ENCODE measurements around the gene HYAL2.

HYAL2 gene

GRCh38 chr3:50324351-50325112 is 2.0 kb upstream of the HYAL2 start:
- no peak overlapping the region for H3K27ac ChIP-seq (ENCODE audit: low read length)
- H3K9ac ChIP-seq (ENCODE audit: low read length): no peak overlapping the region
- H3K36me3 ChIP-seq (ENCODE audit: control insufficient read depth, low read depth, low read length): peaks cover 5% of the 10 kb centered on the region
- H3K4me1 ChIP-seq (ENCODE audit: control insufficient read depth, low read depth, low read length): peaks cover 18% of the 10 kb centered on the region
- H3K9me3 ChIP-seq (ENCODE audit: control insufficient read depth, low read depth, low read length): no peaks in the 10 kb centered on the region
- H3K4me3 ChIP-seq (ENCODE audit: low read length): no peak overlapping the region
- H3K27me3 ChIP-seq (ENCODE audit: control insufficient read depth, insufficient read depth, low read length): no peaks in the 10 kb centered on the region

DNA sequence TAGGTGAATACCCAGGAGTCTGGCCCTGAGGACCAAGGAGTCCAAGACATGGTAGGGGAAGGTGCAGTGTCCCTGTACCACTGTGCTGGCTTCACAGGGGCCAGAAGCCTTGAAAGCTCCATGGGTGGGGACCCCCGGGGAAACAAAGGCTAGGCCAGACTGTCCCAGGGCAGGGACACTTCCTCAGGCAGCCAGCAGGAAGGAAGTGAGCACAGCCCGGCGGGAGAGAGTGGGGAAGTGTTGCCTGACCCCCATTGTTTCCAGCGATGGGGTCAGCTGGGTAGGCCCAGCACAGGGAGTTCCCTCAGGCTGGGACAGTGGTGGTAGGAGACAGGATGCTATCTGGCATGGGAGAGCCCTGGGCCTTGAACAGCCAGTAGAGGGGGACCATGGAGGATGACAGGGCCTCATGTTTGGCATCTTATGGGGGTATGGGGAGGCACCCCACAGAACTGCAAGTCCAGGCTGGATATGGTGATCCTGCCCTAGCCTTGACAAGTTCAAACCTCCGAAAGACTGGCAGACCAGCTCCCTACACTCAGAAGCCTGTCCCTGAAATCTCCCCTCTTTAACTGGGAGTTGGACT is 1.2 kb upstream of the HYAL2 start:
- H3K9me3 ChIP-seq (ENCODE audit: control insufficient read depth, low read depth, low read length): no peaks in the 10 kb centered on the region
- H3K4me1 ChIP-seq (ENCODE audit: control insufficient read depth, low read depth, low read length): peaks cover 18% of the 10 kb centered on the region
- no peak overlapping the region for H3K9ac ChIP-seq (ENCODE audit: low read length)
- H3K27ac ChIP-seq (ENCODE audit: low read length): no peak overlapping the region
- peaks cover 13% of the 10 kb centered on the region for H3K36me3 ChIP-seq (ENCODE audit: control insufficient read depth, low read depth, low read length)
- H3K27me3 ChIP-seq (ENCODE audit: control insufficient read depth, insufficient read depth, low read length): no peaks in the 10 kb centered on the region
- no peak overlapping the region for H3K4me3 ChIP-seq (ENCODE audit: low read length)

DNA sequence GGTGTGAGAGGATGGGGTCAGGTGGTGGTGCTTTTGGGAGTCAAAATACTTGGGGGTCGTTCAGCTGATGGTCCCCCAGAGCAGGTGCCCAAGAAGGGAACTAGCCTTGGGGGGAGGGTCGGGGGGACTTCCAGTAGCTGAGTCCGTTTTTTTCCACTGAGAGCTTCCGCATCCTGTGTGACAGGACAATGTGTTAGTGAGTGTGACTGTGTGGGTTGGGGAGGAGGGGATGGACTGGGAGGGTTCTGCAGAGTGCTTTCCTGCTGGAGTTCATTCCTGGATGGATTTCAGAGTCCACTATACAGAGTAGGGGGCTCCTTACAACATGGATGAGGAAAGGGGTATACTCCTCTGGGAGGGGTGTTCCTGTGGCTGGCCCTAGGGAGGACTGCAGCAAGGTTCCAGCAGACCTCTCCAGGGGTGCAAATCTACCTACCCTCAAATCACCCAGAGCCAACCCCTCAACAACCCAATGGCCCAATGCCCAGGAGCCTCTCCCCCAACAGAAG is 601 bp upstream of the HYAL2 start:
- Histone ChIP-seq H3K9me3 (ENCODE audit: control insufficient read depth, low read depth, low read length) (no peaks in the 10 kb centered on the region), H3K4me3 (ENCODE audit: low read length) (peak overlapping the region; percentile 75), H3K4me1 (ENCODE audit: control insufficient read depth, low read depth, low read length) (peaks cover 15% of the 10 kb centered on the region), H3K36me3 (ENCODE audit: control insufficient read depth, low read depth, low read length) (peaks cover 19% of the 10 kb centered on the region), H3K27ac (ENCODE audit: low read length) (no peak overlapping the region), H3K27me3 (ENCODE audit: control insufficient read depth, insufficient read depth, low read length) (no peaks in the 10 kb centered on the region), H3K9ac (ENCODE audit: low read length) (peak overlapping the region; percentile 95)

DNA sequence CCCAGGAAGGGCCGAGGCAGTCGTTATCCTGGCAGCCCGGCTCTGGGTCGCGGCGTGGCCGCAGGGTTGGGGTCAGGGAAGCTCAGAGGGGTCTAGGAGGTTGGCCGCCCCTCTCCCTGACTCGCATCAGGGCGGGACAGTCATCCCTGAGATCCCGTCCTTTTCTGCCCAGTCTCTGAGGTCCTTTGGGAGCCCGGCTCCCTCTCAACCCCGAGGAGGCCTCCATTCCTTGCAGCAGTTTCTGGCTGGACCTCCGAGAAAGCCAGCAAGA is 495 bp downstream of the HYAL2 start:
- H3K4me3 ChIP-seq (ENCODE audit: low read length): peak overlapping the region; percentile 75
- peaks cover 11% of the 10 kb centered on the region for H3K4me1 ChIP-seq (ENCODE audit: control insufficient read depth, low read depth, low read length)
- peak overlapping the region; percentile 95 for H3K9ac ChIP-seq (ENCODE audit: low read length)
- no peaks in the 10 kb centered on the region for H3K27me3 ChIP-seq (ENCODE audit: control insufficient read depth, insufficient read depth, low read length)
- H3K36me3 ChIP-seq (ENCODE audit: control insufficient read depth, low read depth, low read length): peaks cover 27% of the 10 kb centered on the region
- H3K9me3 ChIP-seq (ENCODE audit: control insufficient read depth, low read depth, low read length): no peaks in the 10 kb centered on the region
- H3K27ac ChIP-seq (ENCODE audit: low read length): peak overlapping the region; percentile 54

DNA sequence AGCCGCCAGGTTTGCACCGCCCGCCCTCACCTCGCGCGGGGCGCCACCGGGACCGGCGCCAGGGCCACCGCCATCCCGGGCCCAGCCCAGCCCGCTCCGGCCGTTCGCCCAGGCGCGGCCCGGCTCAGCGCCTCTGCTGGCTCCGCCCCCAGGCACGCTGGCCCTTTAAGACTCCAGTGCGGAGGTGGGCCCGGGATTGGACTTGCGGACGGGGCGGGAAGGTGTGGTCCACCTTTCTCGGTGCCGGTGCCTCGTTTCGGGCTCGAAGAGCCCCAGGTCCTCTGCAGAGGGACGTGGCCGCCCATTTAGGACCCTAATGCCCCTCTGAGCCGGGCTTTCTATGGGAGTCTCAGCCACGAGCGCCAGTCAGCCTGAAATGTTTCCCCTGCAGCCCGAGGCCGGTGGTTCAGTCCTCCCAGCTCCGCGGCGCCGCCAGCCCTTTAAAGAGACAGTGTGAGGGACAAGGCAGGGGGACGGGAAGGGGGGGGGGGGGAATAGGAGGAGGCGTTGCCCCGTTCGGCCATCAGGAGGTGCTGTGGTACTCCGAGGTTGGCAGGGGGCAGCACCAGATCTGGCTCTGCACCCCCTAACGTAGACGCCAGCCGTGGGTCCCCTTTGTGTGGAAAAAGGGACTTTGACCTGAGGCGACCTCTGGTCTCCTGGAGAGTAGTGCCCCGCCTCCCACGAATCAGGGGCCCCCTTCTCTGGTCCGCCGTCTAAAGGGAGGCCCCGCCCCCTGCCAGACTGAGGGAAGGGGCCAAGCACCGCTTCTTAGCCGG is 1.0 kb downstream of the HYAL2 start:
- peak overlapping the region; percentile 95 for H3K9ac ChIP-seq (ENCODE audit: low read length)

DNA sequence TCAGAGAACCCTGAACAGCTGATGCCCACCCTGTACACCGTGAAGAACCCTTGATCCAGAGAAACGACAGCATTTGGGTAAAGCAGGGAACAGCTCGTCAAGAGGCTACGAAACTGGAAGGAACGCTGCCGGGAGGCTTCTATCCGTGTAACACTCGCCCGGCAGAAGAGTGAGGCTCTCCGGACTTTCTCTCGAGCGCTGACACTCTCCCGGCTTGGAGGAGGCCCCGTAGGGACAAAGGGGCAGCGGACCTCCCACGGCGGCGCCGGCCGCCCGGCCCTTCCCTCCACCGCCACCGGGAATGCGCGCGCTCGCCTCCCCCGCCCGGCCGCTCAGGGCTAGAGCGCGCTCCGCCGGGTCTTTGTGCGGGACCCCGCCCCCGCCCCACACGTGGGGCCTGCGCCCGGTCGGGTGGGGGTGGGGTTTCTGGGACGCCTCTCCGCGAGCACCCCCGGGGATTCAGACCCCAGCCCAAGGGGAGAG is 1.7 kb downstream of the HYAL2 start:
- Histone ChIP-seq H3K9ac (ENCODE audit: low read length) (peak overlapping the region; percentile 95), H3K4me1 (ENCODE audit: control insufficient read depth, low read depth, low read length) (peaks cover 11% of the 10 kb centered on the region), H3K27ac (ENCODE audit: low read length) (peak overlapping the region; percentile 98), H3K4me3 (ENCODE audit: low read length) (peak overlapping the region; percentile 75), H3K27me3 (ENCODE audit: control insufficient read depth, insufficient read depth, low read length) (no peaks in the 10 kb centered on the region), H3K36me3 (ENCODE audit: control insufficient read depth, low read depth, low read length) (peaks cover 34% of the 10 kb centered on the region), H3K9me3 (ENCODE audit: control insufficient read depth, low read depth, low read length) (no peaks in the 10 kb centered on the region)

More for the DNA sequence above, 1.0 kb downstream of the HYAL2 start:
- H3K27me3 ChIP-seq (ENCODE audit: control insufficient read depth, insufficient read depth, low read length): no peaks in the 10 kb centered on the region
- H3K4me3 ChIP-seq (ENCODE audit: low read length): peak overlapping the region; percentile 75
- H3K9me3 ChIP-seq (ENCODE audit: control insufficient read depth, low read depth, low read length): no peaks in the 10 kb centered on the region
- H3K4me1 ChIP-seq (ENCODE audit: control insufficient read depth, low read depth, low read length): peaks cover 11% of the 10 kb centered on the region
- H3K27ac ChIP-seq (ENCODE audit: low read length): peak overlapping the region; percentile 98
- peaks cover 30% of the 10 kb centered on the region for H3K36me3 ChIP-seq (ENCODE audit: control insufficient read depth, low read depth, low read length)

DNA sequence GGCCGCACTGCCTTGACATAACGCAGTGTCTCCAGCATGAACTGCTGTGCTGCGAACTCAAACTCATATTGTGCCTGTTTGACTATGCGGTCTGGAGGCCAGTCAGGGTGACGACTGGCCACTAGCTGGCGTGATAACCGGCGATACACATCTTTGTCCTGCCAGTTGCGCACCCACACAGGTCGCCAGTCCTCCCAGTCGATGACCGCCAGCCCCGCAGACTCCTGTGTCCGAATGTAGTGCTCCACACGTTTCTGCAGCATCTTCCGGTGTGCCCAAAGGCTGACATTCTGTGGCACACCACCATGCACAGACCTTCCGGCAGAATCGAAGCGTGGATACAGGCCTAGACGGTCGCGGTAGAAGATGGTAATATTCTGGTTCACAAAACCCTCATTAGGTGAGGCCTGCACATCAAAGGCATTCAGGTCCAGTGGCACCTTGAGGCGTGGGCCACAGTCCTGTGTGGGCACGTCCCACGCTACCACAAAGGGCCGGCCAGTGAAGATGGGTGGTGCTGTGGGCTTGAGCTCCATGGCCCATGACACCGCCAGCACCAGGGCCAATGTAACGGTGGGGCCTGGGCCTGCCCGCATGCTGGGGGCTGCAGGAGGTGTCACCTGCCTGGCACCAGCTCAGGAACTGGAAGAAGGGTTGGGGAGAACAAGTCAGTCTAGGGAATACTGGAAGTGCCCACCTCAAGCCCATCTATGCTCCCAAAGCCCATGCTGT is 2.5 kb downstream of the HYAL2 start:
- no peaks in the 10 kb centered on the region for H3K27me3 ChIP-seq (ENCODE audit: control insufficient read depth, insufficient read depth, low read length)
- peaks cover 34% of the 10 kb centered on the region for H3K36me3 ChIP-seq (ENCODE audit: control insufficient read depth, low read depth, low read length)
- peak overlapping the region; percentile 95 for H3K9ac ChIP-seq (ENCODE audit: low read length)
- peak overlapping the region; percentile 75 for H3K4me3 ChIP-seq (ENCODE audit: low read length)
- peaks cover 11% of the 10 kb centered on the region for H3K4me1 ChIP-seq (ENCODE audit: control insufficient read depth, low read depth, low read length)
- H3K27ac ChIP-seq (ENCODE audit: low read length): no peak overlapping the region
- no peaks in the 10 kb centered on the region for H3K9me3 ChIP-seq (ENCODE audit: control insufficient read depth, low read depth, low read length)

DNA sequence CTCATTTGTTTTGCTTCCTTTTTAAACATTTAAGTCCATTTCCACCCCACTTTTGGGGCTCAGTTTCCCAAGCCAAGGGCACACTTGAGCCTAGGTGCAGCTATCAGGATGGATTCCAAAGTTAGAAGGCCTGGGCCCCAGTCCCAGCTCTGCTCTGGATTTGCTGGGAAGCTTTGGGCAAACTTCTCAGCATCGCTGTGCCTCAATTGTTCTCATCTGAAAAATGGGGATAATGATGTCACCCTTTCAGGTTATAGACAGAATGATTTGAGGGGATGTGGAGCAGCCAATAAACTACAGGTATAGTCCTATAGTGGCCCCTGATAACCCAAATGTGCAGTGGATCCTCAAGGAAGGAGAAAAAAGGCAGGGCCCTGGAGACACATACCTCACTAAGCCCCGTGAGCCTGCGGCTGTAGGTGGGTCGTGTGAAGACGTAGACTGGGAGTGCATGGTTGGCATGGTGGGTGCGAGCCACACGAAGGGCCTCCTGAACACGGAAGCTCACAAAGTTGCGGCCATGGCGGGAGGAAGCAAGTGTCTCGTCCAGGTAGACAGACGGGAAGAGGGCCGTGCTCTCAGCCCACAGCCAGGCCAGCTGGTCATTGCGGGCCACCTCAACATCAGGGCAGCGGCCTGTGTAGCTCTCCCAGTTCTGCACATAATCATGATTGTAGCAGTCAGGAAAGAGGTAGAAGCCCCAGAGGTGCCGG is 3.2 kb downstream of the HYAL2 start:
- Histone ChIP-seq H3K27ac (ENCODE audit: low read length) (no peak overlapping the region), H3K9ac (ENCODE audit: low read length) (no peak overlapping the region), H3K4me1 (ENCODE audit: control insufficient read depth, low read depth, low read length) (peaks cover 10% of the 10 kb centered on the region), H3K27me3 (ENCODE audit: control insufficient read depth, insufficient read depth, low read length) (no peaks in the 10 kb centered on the region), H3K9me3 (ENCODE audit: control insufficient read depth, low read depth, low read length) (no peaks in the 10 kb centered on the region), H3K4me3 (ENCODE audit: low read length) (no peak overlapping the region), H3K36me3 (ENCODE audit: control insufficient read depth, low read depth, low read length) (peaks cover 34% of the 10 kb centered on the region)

DNA sequence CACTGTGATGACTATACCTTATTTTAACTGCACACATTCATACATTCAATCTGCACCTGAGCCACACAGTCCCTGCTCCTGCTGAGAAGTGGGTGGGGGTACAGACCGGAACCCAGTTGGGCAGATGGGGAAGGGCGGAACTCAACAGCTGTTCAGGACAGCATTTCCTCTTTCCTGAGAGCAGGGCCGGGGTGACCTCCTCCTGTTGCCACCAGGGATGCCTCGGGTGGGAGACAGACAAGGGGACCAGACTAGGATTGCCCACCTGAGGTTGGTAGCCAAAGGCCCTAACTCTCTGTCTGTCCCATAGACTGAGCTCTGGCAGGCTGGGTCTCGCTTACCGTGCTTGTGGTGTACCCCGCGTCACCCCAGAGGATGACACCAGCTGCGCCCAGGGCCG is 3.9 kb downstream of the HYAL2 start:
- Histone ChIP-seq H3K9ac (ENCODE audit: low read length) (no peak overlapping the region), H3K4me1 (ENCODE audit: control insufficient read depth, low read depth, low read length) (peaks cover 8% of the 10 kb centered on the region), H3K27ac (ENCODE audit: low read length) (no peak overlapping the region), H3K4me3 (ENCODE audit: low read length) (no peak overlapping the region), H3K27me3 (ENCODE audit: control insufficient read depth, insufficient read depth, low read length) (no peaks in the 10 kb centered on the region), H3K9me3 (ENCODE audit: control insufficient read depth, low read depth, low read length) (no peaks in the 10 kb centered on the region), H3K36me3 (ENCODE audit: control insufficient read depth, low read depth, low read length) (peaks cover 34% of the 10 kb centered on the region)

DNA sequence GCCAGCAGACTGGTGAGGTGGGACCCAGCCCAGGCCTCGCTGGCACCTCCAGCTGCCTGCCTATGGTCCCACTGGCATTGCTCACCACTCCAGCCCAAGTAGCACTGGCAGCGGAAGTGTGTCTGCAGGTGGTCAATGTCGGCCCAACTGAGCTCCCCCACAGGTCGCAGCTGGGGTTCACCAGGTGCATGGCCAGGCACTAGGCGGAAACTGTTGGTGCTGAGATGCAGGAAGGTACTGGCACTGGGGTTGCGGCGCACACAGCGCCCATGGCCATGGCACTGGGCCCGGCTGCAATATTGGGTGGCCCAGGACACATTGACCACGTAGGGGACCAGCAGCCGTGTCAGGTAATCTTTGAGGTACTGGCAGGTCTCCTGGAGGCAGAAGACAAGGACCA is 4.4 kb downstream of the HYAL2 start:
- Histone ChIP-seq H3K9me3 (ENCODE audit: control insufficient read depth, low read depth, low read length) (no peaks in the 10 kb centered on the region), H3K4me1 (ENCODE audit: control insufficient read depth, low read depth, low read length) (peaks cover 4% of the 10 kb centered on the region), H3K9ac (ENCODE audit: low read length) (no peak overlapping the region), H3K4me3 (ENCODE audit: low read length) (no peak overlapping the region), H3K36me3 (ENCODE audit: control insufficient read depth, low read depth, low read length) (peaks cover 34% of the 10 kb centered on the region), H3K27me3 (ENCODE audit: control insufficient read depth, insufficient read depth, low read length) (no peaks in the 10 kb centered on the region), H3K27ac (ENCODE audit: low read length) (no peak overlapping the region)
